WTC11 (cell line): ENCODE results near the gene MX2. TPM values are rescaled to one million over a fixed set of nuclear protein-coding genes. Genes with fewer than 3 reads are reported as not detected.
A peak's percentile ranks its signal among the peaks of the same experiment; 100 is the strongest.

ENCODE experiments used
- ATAC-seq: fragments of 200-7000 bp; cut with Tn5 transposase; 2 replicates; pipeline ENCODE4 v1.10.0; 2021; ENCODE audit warnings: mild to moderate bottlenecking, moderate library complexity
- CTCF ChIA-PET: fragments of 300-600 bp; sonication (Branson Sonifier 250); formaldehyde crosslinking; loops from one replicate; lab custom pipeline; 2021; ENCODE audit warnings: antibody characterized with exemption; lab: Charles Lee
- POLR2A ChIA-PET: fragments of 350-600 bp; sonication (Branson Sonifier 250); formaldehyde crosslinking; loops from one replicate; lab custom pipeline; 2021; ENCODE audit warnings: antibody characterized with exemption; lab: Charles Lee
- DNase-seq: peaks from one replicate; pipeline ENCODE4 v3.0.0; 2021; ENCODE audit warnings: low spot score
- H3K27ac Mint-ChIP-seq: 2 replicates; pipeline ENCODE4 v1.8.0; 2021; ENCODE audit warnings: mixed read lengths
- H3K27me3 Mint-ChIP-seq: 2 replicates; pipeline ENCODE4 v1.8.0; 2021; ENCODE audit warnings: low read depth, mild to moderate bottlenecking, moderate library complexity, mixed read lengths
- H3K36me3 Mint-ChIP-seq: 2 replicates; pipeline ENCODE4 v1.8.0; 2021; ENCODE audit warnings: mixed read lengths
- H3K4me1 Mint-ChIP-seq: 2 replicates; pipeline ENCODE4 v1.8.0; 2022; ENCODE audit warnings: mixed read lengths
- H3K4me3 Mint-ChIP-seq: 2 replicates; pipeline ENCODE4 v1.8.0; 2021; ENCODE audit warnings: mild to moderate bottlenecking, moderate library complexity, mixed read lengths
- H3K9me3 Mint-ChIP-seq: 2 replicates; pipeline ENCODE4 v1.8.0; 2021; ENCODE audit warnings: mixed read lengths
- ATF1 ChIP-seq: sonication (generic); formaldehyde crosslinking; IDR thresholded peaks from 2 replicates; pipeline ENCODE4 v1.8.1; 2023; ENCODE audit warnings: mild to moderate bottlenecking, moderate library complexity, missing genetic modification reagents
- CREB1 ChIP-seq: sonication (generic); formaldehyde crosslinking; IDR thresholded peaks from 2 replicates; pipeline ENCODE4 v1.8.0; 2023; ENCODE audit warnings: mild to moderate bottlenecking, missing genetic modification reagents
- MXD4 ChIP-seq: fragments of 250-450 bp; sonication (Bioruptor Pico); IDR thresholded peaks from 2 replicates; pipeline ENCODE4 v1.8.0; 2021; ENCODE audit warnings: mild to moderate bottlenecking, moderate library complexity, borderline replicate concordance
- RORB ChIP-seq: fragments of 250-450 bp; sonication (Bioruptor Pico); IDR thresholded peaks from 2 replicates; pipeline ENCODE4 v1.9.0; 2021; ENCODE audit warnings: mild to moderate bottlenecking
- SP1 ChIP-seq: sonication (generic); formaldehyde crosslinking; conservative IDR thresholded peaks from 2 replicates; pipeline ENCODE4 v1.8.1; 2022; ENCODE audit warnings: missing genetic modification reagents
- ZNF263 ChIP-seq: sonication (generic); formaldehyde crosslinking; IDR thresholded peaks from 2 replicates; pipeline ENCODE4 v1.8.1; 2022; ENCODE audit warnings: low read depth, mild to moderate bottlenecking, moderate library complexity, missing genetic modification reagents
- ZNF317 ChIP-seq: sonication (generic); formaldehyde crosslinking; IDR thresholded peaks from 2 replicates; pipeline ENCODE4 v1.8.1; 2023; ENCODE audit warnings: low read depth, mild to moderate bottlenecking, moderate library complexity, missing genetic modification reagents, borderline replicate concordance
- ZNF396 ChIP-seq: fragments of 250-450 bp; sonication (Bioruptor Pico); IDR thresholded peaks from 2 replicates; pipeline ENCODE4 v1.8.0; 2021; ENCODE audit warnings: mild to moderate bottlenecking, moderate library complexity, borderline replicate concordance
- ZNF671 ChIP-seq: fragments of 250-450 bp; sonication (Bioruptor Pico); IDR thresholded peaks from 2 replicates; pipeline ENCODE4 v1.8.0; 2021; ENCODE audit warnings: mild to moderate bottlenecking
- total RNA-seq: library from RNA; stranded (reverse); gene quantifications from 3 replicates; pipeline ENCODE4 v1.2.3, GENCODE V29; 2021
- TF ChIP-seq, protein P1 (sequence below): fragments of 250-450 bp; sonication (Bioruptor Pico); IDR thresholded peaks from 2 replicates; pipeline ENCODE4 v1.9.0; 2021; ENCODE audit warnings: moderate library complexity, mild to moderate bottlenecking, inconsistent platforms, borderline replicate concordance
- TF ChIP-seq, protein P2 (sequence below): sonication (generic); formaldehyde crosslinking; IDR thresholded peaks from 2 replicates; pipeline ENCODE4 v1.8.1; 2023; ENCODE audit warnings: mild to moderate bottlenecking, moderate library complexity, missing genetic modification reagents
- TF ChIP-seq, protein P3 (sequence below): sonication (generic); formaldehyde crosslinking; IDR thresholded peaks from 2 replicates; pipeline ENCODE4 v1.8.1; 2023; ENCODE audit warnings: mild to moderate bottlenecking, missing genetic modification reagents, moderate library complexity
- TF ChIP-seq, protein P4 (sequence below): fragments of 200-600 bp; IDR thresholded peaks from 2 replicates; pipeline ENCODE4 v1.8.0; 2022; ENCODE audit warnings: antibody characterized with exemption
- TF ChIP-seq, protein P5 (sequence below): fragments of 250-450 bp; sonication (Bioruptor Pico); IDR thresholded peaks from 2 replicates; pipeline ENCODE4 v1.9.0; 2021; ENCODE audit warnings: mild to moderate bottlenecking
- TF ChIP-seq, protein P6 (sequence below): sonication (generic); formaldehyde crosslinking; IDR thresholded peaks from 2 replicates; pipeline ENCODE4 v1.8.0; 2023; ENCODE audit warnings: missing genetic modification reagents
- TF ChIP-seq, protein P7 (sequence below): sonication (generic); formaldehyde crosslinking; IDR thresholded peaks from 2 replicates; pipeline ENCODE4 v1.8.1; 2022; ENCODE audit warnings: low read depth, missing genetic modification reagents, borderline replicate concordance
- TF ChIP-seq, protein P8 (sequence below): fragments of 250-450 bp; sonication (Bioruptor Pico); IDR thresholded peaks from 2 replicates; pipeline ENCODE4 v2.1.2; 2022; ENCODE audit warnings: mild to moderate bottlenecking, moderate library complexity
- TF ChIP-seq, protein P9 (sequence below): sonication (generic); formaldehyde crosslinking; IDR thresholded peaks from 2 replicates; pipeline ENCODE4 v1.8.0; 2023; ENCODE audit warnings: missing genetic modification reagents, mild to moderate bottlenecking, borderline replicate concordance

MX2 gene
- total RNA-seq, 1 experiment from 2014 or later = 2.6 TPM

DNA sequence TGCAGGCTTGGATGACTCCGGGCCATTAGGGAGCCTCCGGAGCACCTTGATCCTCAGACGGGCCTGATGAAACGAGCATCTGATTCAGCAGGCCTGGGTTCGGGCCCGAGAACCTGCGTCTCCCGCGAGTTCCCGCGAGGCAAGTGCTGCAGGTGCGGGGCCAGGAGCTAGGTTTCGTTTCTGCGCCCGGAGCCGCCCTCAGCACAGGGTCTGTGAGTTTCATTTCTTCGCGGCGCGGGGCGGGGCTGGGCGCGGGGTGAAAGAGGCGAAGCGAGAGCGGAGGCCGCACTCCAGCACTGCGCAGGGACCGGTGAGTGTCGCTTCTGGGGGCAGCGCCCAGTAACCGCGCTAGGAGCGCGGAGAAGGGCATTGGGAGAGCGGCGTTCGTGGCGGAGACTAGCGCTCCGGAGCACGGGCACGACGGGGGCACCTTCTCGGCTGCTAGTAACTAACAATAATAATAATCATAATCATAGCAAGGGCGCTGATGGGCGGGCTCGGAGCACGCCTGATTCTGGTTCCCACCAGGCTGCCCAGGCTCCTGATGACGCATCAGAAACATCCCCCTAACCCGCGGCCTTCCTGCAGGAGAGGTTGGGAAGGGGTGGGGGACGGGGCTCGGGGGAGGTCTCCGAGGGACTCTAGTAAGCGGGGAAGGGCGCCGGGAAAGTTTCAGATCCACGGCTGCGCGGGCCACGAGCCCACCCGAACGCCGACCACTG is 64.3 kb downstream of the MX2 start, which contains the start of gene MX1:
MX1 (plus strand) TSS at position 286 of the 722 bp plus-strand sequence. CDS start 5,832 bp downstream, outside the sequence.
- Mint-ChIP-seq H3K9me3 (no peaks in the 10 kb centered on the region), H3K27ac (no peak within 1 kb of the TSS), H3K27me3 (peaks cover 69% of the 10 kb centered on the region), H3K4me3 (peak within 1 kb of the TSS; percentile 76), H3K4me1 (peaks cover 26% of the 10 kb centered on the region), H3K36me3 (no peaks in the 10 kb centered on the region)
- ChIA-PET POLR2A (interaction anchor here (1.0 kb wide), 1 partner anchor 14 kb away, joined by 3 read pairs; no protein-coding TSS in a partner anchor), CTCF (interaction anchor here (1.0 to 3.2 kb wide), 3 partner anchors 15 to 691 kb away, joined by 3 to 17 read pairs (median 5); no protein-coding TSS in a partner anchor)
- peak; percentile 83 for ATAC-seq
- no peak for TF ChIP-seq SP1 (CRISPR knock-in tag)
- TF ChIP-seq, protein P1, sequence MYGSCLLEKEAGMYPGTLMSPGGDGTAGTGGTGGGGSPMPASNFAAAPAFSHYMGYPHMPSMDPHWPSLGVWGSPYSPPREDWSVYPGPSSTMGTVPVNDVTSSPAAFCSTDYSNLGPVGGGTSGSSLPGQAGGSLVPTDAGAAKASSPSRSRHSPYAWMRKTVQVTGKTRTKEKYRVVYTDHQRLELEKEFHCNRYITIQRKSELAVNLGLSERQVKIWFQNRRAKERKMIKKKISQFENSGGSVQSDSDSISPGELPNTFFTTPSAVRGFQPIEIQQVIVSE (CRISPR knock-in tag) = no peak
- 0 out of 2 replicates have a peak, but pooled peaks have one; percentile 46 for TF ChIP-seq CREB1 (CRISPR knock-in tag)
- TF ChIP-seq, protein P2, sequence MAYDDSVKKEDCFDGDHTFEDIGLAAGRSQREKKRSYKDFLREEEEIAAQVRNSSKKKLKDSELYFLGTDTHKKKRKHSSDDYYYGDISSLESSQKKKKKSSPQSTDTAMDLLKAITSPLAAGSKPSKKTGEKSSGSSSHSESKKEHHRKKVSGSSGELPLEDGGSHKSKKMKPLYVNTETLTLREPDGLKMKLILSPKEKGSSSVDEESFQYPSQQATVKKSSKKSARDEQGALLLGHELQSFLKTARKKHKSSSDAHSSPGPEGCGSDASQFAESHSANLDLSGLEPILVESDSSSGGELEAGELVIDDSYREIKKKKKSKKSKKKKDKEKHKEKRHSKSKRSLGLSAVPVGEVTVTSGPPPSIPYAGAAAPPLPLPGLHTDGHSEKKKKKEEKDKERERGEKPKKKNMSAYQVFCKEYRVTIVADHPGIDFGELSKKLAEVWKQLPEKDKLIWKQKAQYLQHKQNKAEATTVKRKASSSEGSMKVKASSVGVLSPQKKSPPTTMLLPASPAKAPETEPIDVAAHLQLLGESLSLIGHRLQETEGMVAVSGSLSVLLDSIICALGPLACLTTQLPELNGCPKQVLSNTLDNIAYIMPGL (CRISPR knock-in tag) = 0 out of 2 replicates have a peak, but pooled peaks have one; percentile 33
- no peak for TF ChIP-seq ZNF263 (CRISPR knock-in tag)
- TF ChIP-seq, protein P3, sequence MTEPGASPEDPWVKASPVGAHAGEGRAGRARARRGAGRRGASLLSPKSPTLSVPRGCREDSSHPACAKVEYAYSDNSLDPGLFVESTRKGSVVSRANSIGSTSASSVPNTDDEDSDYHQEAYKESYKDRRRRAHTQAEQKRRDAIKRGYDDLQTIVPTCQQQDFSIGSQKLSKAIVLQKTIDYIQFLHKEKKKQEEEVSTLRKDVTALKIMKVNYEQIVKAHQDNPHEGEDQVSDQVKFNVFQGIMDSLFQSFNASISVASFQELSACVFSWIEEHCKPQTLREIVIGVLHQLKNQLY = no peak
- no peak for TF ChIP-seq ZNF396 (CRISPR knock-in tag)
- TF ChIP-seq, protein P4, sequence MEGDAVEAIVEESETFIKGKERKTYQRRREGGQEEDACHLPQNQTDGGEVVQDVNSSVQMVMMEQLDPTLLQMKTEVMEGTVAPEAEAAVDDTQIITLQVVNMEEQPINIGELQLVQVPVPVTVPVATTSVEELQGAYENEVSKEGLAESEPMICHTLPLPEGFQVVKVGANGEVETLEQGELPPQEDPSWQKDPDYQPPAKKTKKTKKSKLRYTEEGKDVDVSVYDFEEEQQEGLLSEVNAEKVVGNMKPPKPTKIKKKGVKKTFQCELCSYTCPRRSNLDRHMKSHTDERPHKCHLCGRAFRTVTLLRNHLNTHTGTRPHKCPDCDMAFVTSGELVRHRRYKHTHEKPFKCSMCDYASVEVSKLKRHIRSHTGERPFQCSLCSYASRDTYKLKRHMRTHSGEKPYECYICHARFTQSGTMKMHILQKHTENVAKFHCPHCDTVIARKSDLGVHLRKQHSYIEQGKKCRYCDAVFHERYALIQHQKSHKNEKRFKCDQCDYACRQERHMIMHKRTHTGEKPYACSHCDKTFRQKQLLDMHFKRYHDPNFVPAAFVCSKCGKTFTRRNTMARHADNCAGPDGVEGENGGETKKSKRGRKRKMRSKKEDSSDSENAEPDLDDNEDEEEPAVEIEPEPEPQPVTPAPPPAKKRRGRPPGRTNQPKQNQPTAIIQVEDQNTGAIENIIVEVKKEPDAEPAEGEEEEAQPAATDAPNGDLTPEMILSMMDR = no peak
- TF ChIP-seq ATF1 (CRISPR knock-in tag) = no peak
- peak; percentile 68 for DNase-seq

DNA sequence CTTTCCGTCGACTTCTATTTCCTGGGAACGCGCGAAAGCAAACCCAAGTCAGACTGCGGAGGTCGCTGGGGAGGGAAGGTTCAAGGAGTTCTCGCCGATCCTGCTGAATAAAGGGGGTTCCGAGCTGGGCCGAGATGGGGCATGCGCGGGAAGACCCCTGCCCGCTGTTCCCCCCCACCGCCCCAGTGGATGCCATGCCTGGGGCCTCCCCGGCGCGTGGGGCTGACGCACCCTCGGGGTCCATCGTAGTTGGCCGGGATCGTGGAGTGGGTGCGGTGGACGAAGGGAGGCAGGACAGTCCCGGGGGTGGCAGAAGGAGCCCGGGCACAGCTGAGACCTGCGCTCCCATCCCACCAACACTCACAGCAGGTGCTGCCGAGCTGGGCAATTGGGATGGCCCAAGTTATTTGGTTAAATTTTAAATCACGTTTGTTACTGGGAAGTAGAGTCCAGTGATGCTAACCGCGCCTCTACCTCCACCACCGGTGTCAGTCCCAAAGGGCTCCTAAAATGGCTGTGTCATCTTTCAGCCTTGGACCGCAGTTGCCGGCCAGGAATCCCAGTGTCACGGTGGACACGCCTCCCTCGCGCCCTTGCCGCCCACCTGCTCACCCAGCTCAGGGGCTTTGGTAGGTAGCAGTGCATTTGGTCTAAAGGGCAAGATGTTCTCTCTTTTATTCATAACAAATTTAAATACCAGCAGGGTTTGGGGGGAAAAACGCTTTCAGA is 65.0 kb downstream of the MX2 start:
- Mint-ChIP-seq H3K9me3 (no peaks in the 10 kb centered on the region), H3K4me1 (peaks cover 22% of the 10 kb centered on the region), H3K27me3 (peaks cover 62% of the 10 kb centered on the region), H3K4me3 (peak overlapping the region; percentile 76), H3K27ac (no peak overlapping the region), H3K36me3 (no peaks in the 10 kb centered on the region)
- ATAC-seq (no peak), DNase-seq (no peak)
- ChIA-PET POLR2A (no interaction called here), CTCF (interaction anchor here (1.5 kb wide), 1 partner anchor 690 kb away, joined by 3 read pairs; no protein-coding TSS in a partner anchor)
- TF ChIP-seq, protein P5, sequence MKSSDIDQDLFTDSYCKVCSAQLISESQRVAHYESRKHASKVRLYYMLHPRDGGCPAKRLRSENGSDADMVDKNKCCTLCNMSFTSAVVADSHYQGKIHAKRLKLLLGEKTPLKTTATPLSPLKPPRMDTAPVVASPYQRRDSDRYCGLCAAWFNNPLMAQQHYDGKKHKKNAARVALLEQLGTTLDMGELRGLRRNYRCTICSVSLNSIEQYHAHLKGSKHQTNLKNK = no peak
- TF ChIP-seq ZNF317 (CRISPR knock-in tag) (no peak), RORB (CRISPR knock-in tag) (no peak), ZNF671 (CRISPR knock-in tag) (no peak), MXD4 (CRISPR knock-in tag) (no peak)
- TF ChIP-seq, protein P6, sequence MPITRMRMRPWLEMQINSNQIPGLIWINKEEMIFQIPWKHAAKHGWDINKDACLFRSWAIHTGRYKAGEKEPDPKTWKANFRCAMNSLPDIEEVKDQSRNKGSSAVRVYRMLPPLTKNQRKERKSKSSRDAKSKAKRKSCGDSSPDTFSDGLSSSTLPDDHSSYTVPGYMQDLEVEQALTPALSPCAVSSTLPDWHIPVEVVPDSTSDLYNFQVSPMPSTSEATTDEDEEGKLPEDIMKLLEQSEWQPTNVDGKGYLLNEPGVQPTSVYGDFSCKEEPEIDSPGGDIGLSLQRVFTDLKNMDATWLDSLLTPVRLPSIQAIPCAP (CRISPR knock-in tag) = no peak
- TF ChIP-seq, protein P7, sequence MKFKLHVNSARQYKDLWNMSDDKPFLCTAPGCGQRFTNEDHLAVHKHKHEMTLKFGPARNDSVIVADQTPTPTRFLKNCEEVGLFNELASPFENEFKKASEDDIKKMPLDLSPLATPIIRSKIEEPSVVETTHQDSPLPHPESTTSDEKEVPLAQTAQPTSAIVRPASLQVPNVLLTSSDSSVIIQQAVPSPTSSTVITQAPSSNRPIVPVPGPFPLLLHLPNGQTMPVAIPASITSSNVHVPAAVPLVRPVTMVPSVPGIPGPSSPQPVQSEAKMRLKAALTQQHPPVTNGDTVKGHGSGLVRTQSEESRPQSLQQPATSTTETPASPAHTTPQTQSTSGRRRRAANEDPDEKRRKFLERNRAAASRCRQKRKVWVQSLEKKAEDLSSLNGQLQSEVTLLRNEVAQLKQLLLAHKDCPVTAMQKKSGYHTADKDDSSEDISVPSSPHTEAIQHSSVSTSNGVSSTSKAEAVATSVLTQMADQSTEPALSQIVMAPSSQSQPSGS (CRISPR knock-in tag) = no peak
- TF ChIP-seq, protein P8, sequence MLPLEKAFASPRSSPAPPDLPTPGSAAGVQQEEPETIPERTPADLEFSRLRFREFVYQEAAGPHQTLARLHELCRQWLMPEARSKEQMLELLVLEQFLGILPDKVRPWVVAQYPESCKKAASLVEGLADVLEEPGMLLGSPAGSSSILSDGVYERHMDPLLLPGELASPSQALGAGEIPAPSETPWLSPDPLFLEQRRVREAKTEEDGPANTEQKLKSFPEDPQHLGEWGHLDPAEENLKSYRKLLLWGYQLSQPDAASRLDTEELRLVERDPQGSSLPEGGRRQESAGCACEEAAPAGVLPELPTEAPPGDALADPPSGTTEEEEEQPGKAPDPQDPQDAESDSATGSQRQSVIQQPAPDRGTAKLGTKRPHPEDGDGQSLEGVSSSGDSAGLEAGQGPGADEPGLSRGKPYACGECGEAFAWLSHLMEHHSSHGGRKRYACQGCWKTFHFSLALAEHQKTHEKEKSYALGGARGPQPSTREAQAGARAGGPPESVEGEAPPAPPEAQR (CRISPR knock-in tag) = no peak
- TF ChIP-seq, protein P9, sequence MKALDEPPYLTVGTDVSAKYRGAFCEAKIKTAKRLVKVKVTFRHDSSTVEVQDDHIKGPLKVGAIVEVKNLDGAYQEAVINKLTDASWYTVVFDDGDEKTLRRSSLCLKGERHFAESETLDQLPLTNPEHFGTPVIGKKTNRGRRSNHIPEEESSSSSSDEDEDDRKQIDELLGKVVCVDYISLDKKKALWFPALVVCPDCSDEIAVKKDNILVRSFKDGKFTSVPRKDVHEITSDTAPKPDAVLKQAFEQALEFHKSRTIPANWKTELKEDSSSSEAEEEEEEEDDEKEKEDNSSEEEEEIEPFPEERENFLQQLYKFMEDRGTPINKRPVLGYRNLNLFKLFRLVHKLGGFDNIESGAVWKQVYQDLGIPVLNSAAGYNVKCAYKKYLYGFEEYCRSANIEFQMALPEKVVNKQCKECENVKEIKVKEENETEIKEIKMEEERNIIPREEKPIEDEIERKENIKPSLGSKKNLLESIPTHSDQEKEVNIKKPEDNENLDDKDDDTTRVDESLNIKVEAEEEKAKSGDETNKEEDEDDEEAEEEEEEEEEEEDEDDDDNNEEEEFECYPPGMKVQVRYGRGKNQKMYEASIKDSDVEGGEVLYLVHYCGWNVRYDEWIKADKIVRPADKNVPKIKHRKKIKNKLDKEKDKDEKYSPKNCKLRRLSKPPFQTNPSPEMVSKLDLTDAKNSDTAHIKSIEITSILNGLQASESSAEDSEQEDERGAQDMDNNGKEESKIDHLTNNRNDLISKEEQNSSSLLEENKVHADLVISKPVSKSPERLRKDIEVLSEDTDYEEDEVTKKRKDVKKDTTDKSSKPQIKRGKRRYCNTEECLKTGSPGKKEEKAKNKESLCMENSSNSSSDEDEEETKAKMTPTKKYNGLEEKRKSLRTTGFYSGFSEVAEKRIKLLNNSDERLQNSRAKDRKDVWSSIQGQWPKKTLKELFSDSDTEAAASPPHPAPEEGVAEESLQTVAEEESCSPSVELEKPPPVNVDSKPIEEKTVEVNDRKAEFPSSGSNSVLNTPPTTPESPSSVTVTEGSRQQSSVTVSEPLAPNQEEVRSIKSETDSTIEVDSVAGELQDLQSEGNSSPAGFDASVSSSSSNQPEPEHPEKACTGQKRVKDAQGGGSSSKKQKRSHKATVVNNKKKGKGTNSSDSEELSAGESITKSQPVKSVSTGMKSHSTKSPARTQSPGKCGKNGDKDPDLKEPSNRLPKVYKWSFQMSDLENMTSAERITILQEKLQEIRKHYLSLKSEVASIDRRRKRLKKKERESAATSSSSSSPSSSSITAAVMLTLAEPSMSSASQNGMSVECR (CRISPR knock-in tag) = no peak
